Stimulated activated naive CD8-positive, alpha-beta T cell treated with anti-CD3 and anti-CD28 coated beads, Interleukin-15, Interleukin-2, amounts not matched to agents 100 ng/mL and 50 ng/mL, for 24 hours (primary cell): ENCODE data around the gene SUCLG2.
A peak's percentile ranks its signal among the peaks of the same experiment; 100 is the strongest.

Source experiments
- H3K27ac Mint-ChIP-seq: one replicate; pipeline ENCODE4 v1.8.0; 2021; ENCODE audit warnings: mild to moderate bottlenecking, mixed read lengths
- H3K27me3 Mint-ChIP-seq: one replicate; pipeline ENCODE4 v1.8.0; 2021; ENCODE audit warnings: mixed read lengths
- H3K36me3 Mint-ChIP-seq: one replicate; pipeline ENCODE4 v1.8.0; 2021; ENCODE audit warnings: low read depth, mixed read lengths
- H3K4me1 Mint-ChIP-seq: one replicate; pipeline ENCODE4 v1.8.0; 2021; ENCODE audit warnings: low read depth, mixed read lengths
- H3K4me3 Mint-ChIP-seq: one replicate; pipeline ENCODE4 v1.8.0; 2021; ENCODE audit warnings: mild to moderate bottlenecking, mixed read lengths
- H3K9me3 Mint-ChIP-seq: one replicate; pipeline ENCODE4 v1.8.0; 2021; ENCODE audit warnings: mixed read lengths

Gene SUCLG2

GRCh38 chr3:67335813-67336212 lies 318.6 kb downstream of the SUCLG2 start:
- Mint-ChIP-seq H3K9me3 (peaks cover 48% of the 10 kb centered on the region), H3K4me1 (peaks cover 28% of the 10 kb centered on the region), H3K27me3 (peaks cover 19% of the 10 kb centered on the region), H3K27ac (no peak overlapping the region), H3K4me3 (no peak overlapping the region), H3K36me3 (peaks cover 24% of the 10 kb centered on the region)

- Mint-ChIP-seq H3K4me3 (no peak overlapping the region), H3K36me3 (peaks cover 23% of the 10 kb centered on the region), H3K27ac (no peak overlapping the region), H3K27me3 (peaks cover 19% of the 10 kb centered on the region), H3K4me1 (peaks cover 36% of the 10 kb centered on the region), H3K9me3 (peaks cover 36% of the 10 kb centered on the region)
Observed at GRCh38 chr3:67334588-67334987, 319.8 kb downstream of the SUCLG2 start.

GRCh38 chr3:67329358-67329757 lies 325.1 kb downstream of the SUCLG2 start:
- Mint-ChIP-seq H3K4me1 (peaks cover 34% of the 10 kb centered on the region), H3K4me3 (no peak overlapping the region), H3K27ac (peak overlapping the region; percentile 60), H3K36me3 (peaks cover 8% of the 10 kb centered on the region), H3K27me3 (peaks cover 13% of the 10 kb centered on the region), H3K9me3 (peaks cover 13% of the 10 kb centered on the region)

GRCh38 chr3:67327582-67327981 lies 326.8 kb downstream of the SUCLG2 start:
- Mint-ChIP-seq H3K27me3 (peaks cover 12% of the 10 kb centered on the region), H3K27ac (no peak overlapping the region), H3K4me1 (peaks cover 29% of the 10 kb centered on the region), H3K4me3 (no peak overlapping the region), H3K36me3 (peaks cover 4% of the 10 kb centered on the region), H3K9me3 (peaks cover 11% of the 10 kb centered on the region)

- no peaks in the 10 kb centered on the region for H3K36me3 Mint-ChIP-seq
- peaks cover 20% of the 10 kb centered on the region for H3K9me3 Mint-ChIP-seq
- H3K27me3 Mint-ChIP-seq, result peaks cover 3% of the 10 kb centered on the region
- no peak overlapping the region for H3K4me3 Mint-ChIP-seq
- peaks cover 18% of the 10 kb centered on the region for H3K4me1 Mint-ChIP-seq
- H3K27ac Mint-ChIP-seq, result no peak overlapping the region
Observed at GRCh38 chr3:67325231-67325630, 329.2 kb downstream of the SUCLG2 start.
